Natural killer cell (primary cell): ENCODE data around the gene CTIF. TPM values are rescaled to one million over a fixed set of nuclear protein-coding genes. Genes with fewer than 3 reads are reported as not detected.

ENCODE experiments used
- ATAC-seq, 3 donors: fragments of 150-1000 bp in 2 of 3; fragments of 200-7000 bp in 1 of 3; cut with Tn5 transposase; 1 replicate in 1 of 3; 2 replicates in 2 of 3; pipeline ENCODE4 v1.10.0; 2021; ENCODE audit warnings: mild to moderate bottlenecking in 2 of 3, moderate library complexity in 2 of 3
- DNase-seq, 2 donors: peaks; one replicate each; pipeline versions ENCODE4 v3.0.0 to v3.0.0-alpha.2; 2013 to 2021; ENCODE audit warnings: mixed read lengths in 1 of 2
- H3K27ac ChIP-seq: one replicate; pipeline ENCODE4 v1.5.1; 2013; ENCODE audit warnings: mild to moderate bottlenecking, low read length
- H3K27me3 ChIP-seq: one replicate; pipeline ENCODE4 v1.6.1; 2013; ENCODE audit warnings: low read length; ENCODE audit not compliant: control insufficient read depth, insufficient read depth
- H3K36me3 ChIP-seq: one replicate; pipeline ENCODE4 v1.6.1; 2013; ENCODE audit warnings: low read length; ENCODE audit not compliant: control insufficient read depth, insufficient read depth
- H3K4me1 ChIP-seq: one replicate; pipeline ENCODE4 v1.6.1; 2013; ENCODE audit warnings: low read length; ENCODE audit not compliant: control insufficient read depth, insufficient read depth
- H3K4me3 ChIP-seq: one replicate; pipeline ENCODE4 v1.5.1; 2013; ENCODE audit warnings: low read length
- H3K9me3 ChIP-seq: one replicate; pipeline ENCODE4 v1.6.1; 2013; ENCODE audit warnings: low read length; ENCODE audit not compliant: control insufficient read depth, insufficient read depth
- H3K27ac Mint-ChIP-seq, 2 donors: one replicate each; pipeline ENCODE4 v1.8.0; 2022; ENCODE audit warnings: mild to moderate bottlenecking in 2 of 2, mixed read lengths in 2 of 2, moderate library complexity in 1 of 2
- H3K27me3 Mint-ChIP-seq, 2 donors: one replicate each; pipeline ENCODE4 v1.8.0; 2022; ENCODE audit warnings: low read depth in 2 of 2, mixed read lengths in 2 of 2
- H3K36me3 Mint-ChIP-seq: one replicate; pipeline ENCODE4 v1.8.0; 2022; ENCODE audit warnings: mixed read lengths
- H3K4me1 Mint-ChIP-seq, 2 donors: one replicate each; pipeline ENCODE4 v1.8.0; 2022; ENCODE audit warnings: mixed read lengths in 2 of 2
- H3K4me3 Mint-ChIP-seq: one replicate; pipeline ENCODE4 v1.8.0; 2022; ENCODE audit warnings: mild to moderate bottlenecking, moderate library complexity, mixed read lengths
- H3K9me3 Mint-ChIP-seq, 2 donors: one replicate each; pipeline ENCODE4 v1.8.0; 2022; ENCODE audit warnings: mixed read lengths in 2 of 2
- WGBS: methylation state at CpG from one replicate; pipeline ENCODE4 v1.1.7; 2013; ENCODE audit warnings: missing lambda C conversion rate; ENCODE audit not compliant: insufficient coverage; 5-methylcytosine and 5-hydroxymethylcytosine counted together
- intact Hi-C: fragments of 100-400 bp; cut with micrococcal nuclease; formaldehyde crosslinking; loops from one replicate; pipeline ENCODE4 v1.14.2; 2022
- total RNA-seq, 4 donors: library from RNA; stranded (reverse); fragments of 120-200 nt in 1 of 4; gene quantifications; one replicate each; pipeline versions ENCODE4 v1.2.3 to v1.2.4, GENCODE V29; 2013 to 2022
- TF ChIP-seq, protein P1 (sequence below): fragments of 200-600 bp; IDR thresholded peaks from one replicate; pipeline ENCODE4 v1.8.0; 2022; ENCODE audit warnings: antibody characterized with exemption

CTIF gene
- total RNA-seq, 3 donors from 2014 or later (not counting 1 experiment from before 2014, with no cell fraction given), result 6.9 to 10.2 (median 8.2) TPM

DNA sequence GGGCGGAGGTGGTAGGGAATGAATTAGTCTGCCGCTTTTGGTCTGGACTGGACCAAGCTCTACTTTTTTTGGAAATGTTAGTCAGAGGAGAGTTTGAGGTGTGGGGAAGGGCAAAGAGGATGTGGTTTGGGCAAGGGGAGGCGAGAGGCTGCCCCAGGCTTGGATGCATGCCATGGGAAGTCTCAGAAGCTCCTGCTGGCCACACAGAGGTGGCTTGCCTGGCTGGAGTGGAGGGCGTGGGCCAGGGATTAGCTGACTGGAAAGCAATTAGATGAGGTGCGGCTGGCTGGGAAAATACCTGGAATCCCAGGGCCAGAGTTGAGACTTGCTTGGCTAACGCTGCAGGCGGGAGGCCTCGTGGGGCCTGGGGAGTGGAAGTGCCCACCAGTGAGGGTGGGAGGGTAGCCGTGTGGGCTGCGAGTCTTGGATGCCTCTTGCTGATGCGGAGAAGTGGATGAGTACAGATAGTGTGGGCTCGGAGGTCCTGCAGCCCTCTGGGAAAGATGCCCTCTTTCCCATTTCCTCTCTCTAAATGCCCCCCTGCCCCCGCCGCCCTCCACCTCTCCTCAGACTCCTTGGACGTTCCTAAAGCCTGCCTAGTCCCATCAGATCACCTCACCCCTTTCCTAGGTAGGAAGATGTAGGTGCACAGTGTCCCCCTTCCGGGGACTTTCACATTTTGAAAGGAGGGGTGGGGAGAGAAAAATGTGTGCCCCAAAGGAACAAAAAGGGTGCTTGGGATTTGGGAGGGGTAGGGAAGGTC is 294.3 kb downstream of the CTIF start:
- 51% methylated on average over 12 of the region's 16 CpGs for WGBS
- intact Hi-C loops, result loop anchor here (5.0 to 10.0 kb wide), 3 partner anchors 36 to 982 kb away; partner anchors contain the start of gene ACAA2

DNA sequence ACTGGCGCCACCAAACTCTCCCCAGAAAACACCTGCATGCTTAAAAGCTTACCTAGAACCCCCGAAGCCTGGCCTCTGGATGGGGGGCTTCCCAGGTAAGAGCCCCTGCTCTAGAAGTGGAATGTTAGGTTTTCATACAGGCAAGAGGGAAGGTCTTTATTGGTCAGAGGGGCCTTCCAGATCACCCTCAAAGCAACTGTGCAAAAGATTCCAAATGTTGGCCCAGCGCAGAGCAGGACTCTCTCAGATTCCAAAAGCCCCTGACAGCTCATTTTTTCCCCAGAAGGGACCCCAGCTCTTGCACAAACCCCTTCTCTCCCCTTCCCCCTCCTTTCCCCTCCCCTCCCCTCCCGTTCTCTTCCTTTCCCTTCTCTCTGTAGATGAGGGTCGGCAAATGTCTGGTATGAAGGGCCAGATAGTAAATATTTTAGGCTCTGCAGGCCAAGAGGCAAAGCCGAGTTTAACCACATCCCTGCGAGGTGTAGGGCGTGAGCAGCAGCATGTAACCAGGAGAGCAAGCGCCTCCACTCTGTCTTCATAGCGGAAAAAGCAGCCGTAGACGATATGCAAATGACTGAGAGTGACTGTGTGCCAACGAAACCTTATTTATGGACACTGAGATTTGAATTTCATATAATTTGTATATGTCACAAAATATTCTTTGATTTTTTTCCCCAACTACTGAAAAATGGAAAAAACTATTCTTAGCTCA is 295.0 kb downstream of the CTIF start:
- Histone ChIP-seq H3K4me1 (peaks cover 100% of the 10 kb centered on the region), H3K27ac (peak overlapping the region; percentile 97), H3K9me3 (no peaks in the 10 kb centered on the region), H3K27me3 (no peaks in the 10 kb centered on the region), H3K36me3 (no peaks in the 10 kb centered on the region), H3K4me3 (peak overlapping the region; percentile 58)
- peaks cover 73 to 96% of the 10 kb centered on the region in 2 donors for H3K4me1 Mint-ChIP-seq
- H3K9me3 Mint-ChIP-seq, result no peaks in the 10 kb centered on the region
- 15% methylated on average over 10 of the region's 13 CpGs for WGBS
- intact Hi-C loops, result loop anchor here (1.0 to 10.0 kb wide), 6 partner anchors 20 to 981 kb away; partner anchors contain the start of gene ACAA2
- no peaks in the 10 kb centered on the region for H3K27me3 Mint-ChIP-seq
- TF ChIP-seq, protein P1, sequence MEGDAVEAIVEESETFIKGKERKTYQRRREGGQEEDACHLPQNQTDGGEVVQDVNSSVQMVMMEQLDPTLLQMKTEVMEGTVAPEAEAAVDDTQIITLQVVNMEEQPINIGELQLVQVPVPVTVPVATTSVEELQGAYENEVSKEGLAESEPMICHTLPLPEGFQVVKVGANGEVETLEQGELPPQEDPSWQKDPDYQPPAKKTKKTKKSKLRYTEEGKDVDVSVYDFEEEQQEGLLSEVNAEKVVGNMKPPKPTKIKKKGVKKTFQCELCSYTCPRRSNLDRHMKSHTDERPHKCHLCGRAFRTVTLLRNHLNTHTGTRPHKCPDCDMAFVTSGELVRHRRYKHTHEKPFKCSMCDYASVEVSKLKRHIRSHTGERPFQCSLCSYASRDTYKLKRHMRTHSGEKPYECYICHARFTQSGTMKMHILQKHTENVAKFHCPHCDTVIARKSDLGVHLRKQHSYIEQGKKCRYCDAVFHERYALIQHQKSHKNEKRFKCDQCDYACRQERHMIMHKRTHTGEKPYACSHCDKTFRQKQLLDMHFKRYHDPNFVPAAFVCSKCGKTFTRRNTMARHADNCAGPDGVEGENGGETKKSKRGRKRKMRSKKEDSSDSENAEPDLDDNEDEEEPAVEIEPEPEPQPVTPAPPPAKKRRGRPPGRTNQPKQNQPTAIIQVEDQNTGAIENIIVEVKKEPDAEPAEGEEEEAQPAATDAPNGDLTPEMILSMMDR, result no peak
- H3K4me3 Mint-ChIP-seq, result peak overlapping the region; percentile 95
- H3K36me3 Mint-ChIP-seq, result no peaks in the 10 kb centered on the region
- peak overlapping the region; percentile 94 to 100 for H3K27ac Mint-ChIP-seq
- ATAC-seq (peak; percentile 56 to 80 (median 78)), DNase-seq (peak; percentile 65 to 83)

More for the DNA sequence above, 294.3 kb downstream of the CTIF start:
- Mint-ChIP-seq H3K4me3 (peak overlapping the region; percentile 95), H3K4me1 (peaks cover 68 to 96% of the 10 kb centered on the region in 2 donors), H3K9me3 (no peaks in the 10 kb centered on the region), H3K36me3 (no peaks in the 10 kb centered on the region), H3K27me3 (no peaks in the 10 kb centered on the region), H3K27ac (peak overlapping the region; percentile 94 to 100)
- Histone ChIP-seq H3K4me3 (peak overlapping the region; percentile 58), H3K27me3 (no peaks in the 10 kb centered on the region), H3K27ac (peak overlapping the region; percentile 97), H3K4me1 (peaks cover 100% of the 10 kb centered on the region), H3K36me3 (no peaks in the 10 kb centered on the region), H3K9me3 (no peaks in the 10 kb centered on the region)
- TF ChIP-seq, protein P1, result no peak
- ATAC-seq (peak in 1 of 3 donors; percentile 4), DNase-seq (peak; percentile 38 to 59)

DNA sequence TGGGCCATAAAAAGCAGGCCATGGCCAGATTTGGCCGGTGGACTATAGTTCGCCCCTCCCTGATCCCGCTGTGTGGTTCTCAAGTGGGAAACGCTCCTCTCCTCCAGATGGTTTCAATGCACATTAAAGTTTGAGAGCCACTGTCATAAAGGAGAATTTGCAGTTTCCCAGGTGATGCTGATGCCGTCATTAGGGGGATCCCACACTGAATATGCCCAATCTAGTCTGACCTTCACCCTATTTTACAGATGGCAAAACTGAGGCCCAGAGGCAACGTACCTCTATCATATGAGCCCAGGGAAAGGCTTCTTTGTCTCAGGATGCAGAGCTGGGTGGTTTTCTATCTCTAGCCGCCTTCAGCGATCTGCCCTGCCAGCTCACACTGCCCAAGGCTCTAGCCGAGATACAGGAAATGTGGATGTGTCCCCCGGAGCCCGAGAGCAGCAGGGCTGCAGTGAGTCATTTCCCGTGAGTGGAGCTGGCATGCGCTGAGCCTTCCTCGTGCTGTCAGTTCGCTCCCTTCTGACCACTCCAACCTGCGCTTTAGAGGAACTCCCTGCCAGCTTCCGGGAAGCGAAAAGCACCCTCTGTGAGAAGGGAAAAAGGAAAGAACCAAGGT is 295.7 kb downstream of the CTIF start:
- Histone ChIP-seq H3K4me3 (peak overlapping the region; percentile 58), H3K27ac (peak overlapping the region; percentile 97), H3K9me3 (no peaks in the 10 kb centered on the region), H3K27me3 (no peaks in the 10 kb centered on the region), H3K4me1 (peaks cover 100% of the 10 kb centered on the region), H3K36me3 (no peaks in the 10 kb centered on the region)
- H3K4me3 Mint-ChIP-seq, result peak overlapping the region; percentile 95
- no peaks in the 10 kb centered on the region for H3K27me3 Mint-ChIP-seq
- no peaks in the 10 kb centered on the region for H3K9me3 Mint-ChIP-seq
- TF ChIP-seq, protein P1, result no peak
- H3K36me3 Mint-ChIP-seq, result no peaks in the 10 kb centered on the region
- WGBS, result 14% methylated on average over 18 of the region's 18 CpGs
- ATAC-seq, result peak; percentile 68 to 88 (median 77)
- H3K4me1 Mint-ChIP-seq, result peaks cover 79 to 100% of the 10 kb centered on the region in 2 donors
- intact Hi-C loops, result loop anchor here (1.0 to 10.0 kb wide), 6 partner anchors 20 to 980 kb away; partner anchors contain the start of gene ACAA2
- H3K27ac Mint-ChIP-seq, result peak overlapping the region; percentile 94 to 100
- DNase-seq, result peak; percentile 81 to 88
